NOMO-1 treated with dmso at 0.1 percent for 144 hours (cell line): ENCODE data around the gene RIC1.

Experiments used
- DNase-seq: peaks from one replicate; lab custom pipeline; 2025; ENCODE audit not compliant: unreplicated experiment; lab: John Stamatoyannopoulos, UW

Gene RIC1

DNA sequence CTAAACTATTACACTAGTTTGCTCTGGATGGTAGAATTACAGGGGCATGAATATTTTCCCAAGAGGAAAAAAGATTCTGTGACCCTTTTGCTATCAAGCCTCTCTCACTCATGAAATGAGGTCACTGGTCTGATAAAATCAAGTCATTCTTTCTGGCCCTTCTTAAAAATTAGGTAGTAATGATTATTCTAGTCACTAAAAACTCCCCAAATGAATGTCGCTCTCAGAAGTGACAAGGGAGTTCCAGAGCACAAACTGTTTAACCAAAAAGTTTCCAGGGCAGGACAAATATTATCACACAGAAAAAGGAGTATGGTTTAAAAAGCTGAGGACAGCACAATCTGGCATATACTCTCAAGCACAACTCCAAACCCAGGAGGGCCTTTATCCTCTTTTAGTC lies 191.5 kb downstream of the RIC1 start:
- no peak for DNase-seq

- no peak for DNase-seq
These were observed 196.3 kb downstream of the RIC1 start for GRCh38 chr9:5825223-5825622.
